NCI-H1417 (cell line): ENCODE data around the gene PCDHB16.
"Not testable (repeated sequence)": the region's sequence is repeated elsewhere in the genome, so short reads cannot be mapped to it uniquely, and the experiment has no call there.

Source experiments
- DNase-seq, 3 experiments: peaks; one replicate each; lab custom pipeline; 2025; lab: John Stamatoyannopoulos, UW

Gene PCDHB16

DNA sequence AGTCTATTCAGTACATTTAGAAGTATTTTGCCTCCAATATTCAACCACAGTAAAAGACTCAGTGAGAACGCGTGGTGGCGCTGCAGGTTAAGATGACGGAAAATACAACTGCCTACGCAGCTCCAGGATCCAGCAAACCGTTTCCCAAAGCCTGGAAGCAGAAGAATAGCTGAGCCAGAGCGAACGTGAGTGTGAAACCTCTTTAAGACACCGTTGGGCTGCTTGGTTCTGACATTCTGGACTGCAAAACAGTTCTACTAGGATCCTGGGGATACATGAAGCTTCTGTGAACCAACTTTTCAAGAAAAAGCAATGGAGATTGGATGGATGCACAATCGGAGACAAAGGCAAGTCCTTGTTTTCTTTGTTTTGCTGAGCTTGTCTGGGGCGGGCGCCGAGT, at the start of gene PCDHB16:
Gene PCDHB16 (plus strand): TSS at position 140 of the 400 bp plus-strand sequence. CDS start 173 bp downstream, at position 313.
- no peak for DNase-seq

GRCh38 chr5:141135030-141135717, 47.0 kb upstream of the PCDHB16 start, which contains the start of gene PCDHB5:
Gene PCDHB5, plus strand, starts transcription at chr5:141135206. Its CDS starts 229 bp downstream, at chr5:141135435.
- DNase-seq, result peak; percentile 36 to 87 (median 72)

DNA sequence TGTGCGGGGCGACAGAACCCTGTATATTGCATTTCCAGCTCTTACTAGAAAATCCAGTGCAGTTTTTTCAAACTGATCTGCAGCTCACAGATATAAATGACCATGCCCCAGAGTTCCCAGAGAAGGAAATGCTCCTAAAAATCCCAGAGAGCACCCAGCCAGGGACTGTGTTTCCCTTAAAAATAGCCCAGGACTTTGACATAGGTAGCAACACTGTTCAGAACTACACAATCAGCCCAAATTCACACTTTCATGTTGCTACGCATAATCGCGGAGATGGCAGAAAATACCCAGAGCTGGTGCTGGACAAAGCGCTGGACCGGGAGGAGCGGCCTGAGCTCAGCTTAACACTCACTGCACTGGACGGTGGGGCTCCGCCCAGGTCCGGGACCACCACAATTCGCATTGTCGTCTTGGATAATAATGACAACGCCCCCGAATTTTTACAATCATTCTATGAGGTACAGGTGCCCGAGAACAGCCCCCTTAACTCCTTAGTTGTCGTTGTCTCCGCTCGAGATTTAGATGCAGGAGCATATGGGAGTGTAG, 46.4 kb upstream of the PCDHB16 start:
- no peak for DNase-seq

- DNase-seq, result not testable (repeated sequence)
These were observed 44.8 kb upstream of the PCDHB16 start for GRCh38 chr5:141137346-141137745.

- DNase-seq, result no peak
These were observed 32.4 kb upstream of the PCDHB16 start, which contains the start of gene PCDHB6 for GRCh38 chr5:141149812-141150211. Gene PCDHB6, plus strand, starts transcription at chr5:141150057. Its CDS starts 201 bp downstream, at chr5:141150258.

DNA sequence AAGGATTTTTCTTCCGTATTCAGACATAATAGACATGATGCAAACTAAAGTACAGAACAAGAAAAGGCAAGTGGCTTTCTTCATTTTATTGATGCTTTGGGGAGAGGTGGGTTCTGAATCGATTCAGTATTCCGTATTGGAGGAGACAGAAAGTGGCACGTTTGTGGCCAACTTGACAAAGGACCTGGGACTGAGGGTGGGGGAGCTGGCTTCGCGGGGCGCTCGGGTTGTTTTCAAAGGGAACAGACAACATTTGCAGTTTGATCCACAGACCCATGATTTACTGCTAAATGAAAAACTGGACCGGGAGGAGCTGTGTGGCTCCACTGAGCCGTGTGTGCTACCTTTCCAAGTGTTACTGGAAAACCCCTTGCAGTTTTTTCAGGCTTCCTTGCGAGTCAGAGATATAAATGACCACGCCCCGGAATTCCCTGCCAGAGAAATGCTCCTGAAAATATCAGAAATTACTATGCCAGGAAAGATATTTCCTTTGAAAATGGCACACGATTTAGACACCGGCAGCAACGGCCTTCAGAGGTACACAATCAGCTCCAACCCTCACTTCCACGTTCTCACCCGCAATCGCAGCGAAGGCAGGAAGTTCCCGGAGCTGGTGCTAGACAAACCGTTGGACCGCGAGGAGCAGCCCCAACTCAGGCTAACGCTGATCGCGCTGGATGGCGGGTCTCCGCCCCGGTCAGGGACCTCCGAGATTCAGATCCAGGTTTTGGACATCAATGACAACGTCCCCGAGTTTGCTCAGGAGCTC, 31.8 kb upstream of the PCDHB16 start:
- DNase-seq, result no peak

- DNase-seq, result no peak
These were observed 31.2 kb upstream of the PCDHB16 start for GRCh38 chr5:141150993-141151325.

DNA sequence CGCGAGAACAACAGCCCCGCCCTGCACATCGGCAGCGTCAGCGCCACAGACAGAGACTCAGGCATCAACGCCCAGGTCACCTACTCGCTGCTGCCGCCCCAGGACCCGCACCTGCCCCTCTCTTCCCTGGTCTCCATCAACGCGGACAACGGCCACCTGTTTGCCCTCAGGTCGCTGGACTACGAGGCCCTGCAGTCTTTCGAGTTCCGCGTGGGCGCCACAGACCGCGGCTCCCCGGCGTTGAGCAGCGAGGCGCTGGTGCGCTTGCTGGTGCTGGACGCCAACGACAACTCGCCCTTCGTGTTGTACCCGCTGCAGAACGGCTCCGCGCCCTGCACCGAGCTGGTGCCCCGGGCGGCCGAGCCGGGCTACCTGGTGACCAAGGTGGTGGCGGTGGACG, 30.6 kb upstream of the PCDHB16 start:
- DNase-seq, result not testable (repeated sequence)

- not testable (repeated sequence) for DNase-seq
These were observed 30.1 kb upstream of the PCDHB16 start for GRCh38 chr5:141152096-141152495.

- peak in 1 of 3 experiments; percentile 61 for DNase-seq
These were observed 26.4 kb upstream of the PCDHB16 start for GRCh38 chr5:141155540-141156374.

DNA sequence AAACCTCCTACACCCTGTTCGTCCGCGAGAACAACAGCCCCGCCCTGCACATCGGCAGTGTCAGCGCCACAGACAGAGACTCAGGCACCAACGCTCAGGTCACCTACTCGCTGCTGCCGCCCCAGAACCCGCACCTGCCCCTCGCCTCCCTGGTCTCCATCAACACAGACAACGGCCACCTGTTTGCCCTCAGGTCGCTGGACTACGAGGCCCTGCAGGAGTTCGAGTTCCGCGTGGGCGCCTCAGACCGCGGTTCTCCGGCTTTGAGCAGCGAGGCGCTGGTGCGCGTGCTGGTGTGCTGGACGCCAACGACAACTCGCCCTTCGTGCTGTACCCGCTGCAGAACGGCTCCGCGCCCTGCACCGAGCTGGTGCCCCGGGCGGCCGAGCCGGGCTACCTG, 24.8 kb upstream of the PCDHB16 start:
- not testable (repeated sequence) for DNase-seq

GRCh38 chr5:141157901-141158300, 24.3 kb upstream of the PCDHB16 start:
- DNase-seq, result not testable (repeated sequence)

DNA sequence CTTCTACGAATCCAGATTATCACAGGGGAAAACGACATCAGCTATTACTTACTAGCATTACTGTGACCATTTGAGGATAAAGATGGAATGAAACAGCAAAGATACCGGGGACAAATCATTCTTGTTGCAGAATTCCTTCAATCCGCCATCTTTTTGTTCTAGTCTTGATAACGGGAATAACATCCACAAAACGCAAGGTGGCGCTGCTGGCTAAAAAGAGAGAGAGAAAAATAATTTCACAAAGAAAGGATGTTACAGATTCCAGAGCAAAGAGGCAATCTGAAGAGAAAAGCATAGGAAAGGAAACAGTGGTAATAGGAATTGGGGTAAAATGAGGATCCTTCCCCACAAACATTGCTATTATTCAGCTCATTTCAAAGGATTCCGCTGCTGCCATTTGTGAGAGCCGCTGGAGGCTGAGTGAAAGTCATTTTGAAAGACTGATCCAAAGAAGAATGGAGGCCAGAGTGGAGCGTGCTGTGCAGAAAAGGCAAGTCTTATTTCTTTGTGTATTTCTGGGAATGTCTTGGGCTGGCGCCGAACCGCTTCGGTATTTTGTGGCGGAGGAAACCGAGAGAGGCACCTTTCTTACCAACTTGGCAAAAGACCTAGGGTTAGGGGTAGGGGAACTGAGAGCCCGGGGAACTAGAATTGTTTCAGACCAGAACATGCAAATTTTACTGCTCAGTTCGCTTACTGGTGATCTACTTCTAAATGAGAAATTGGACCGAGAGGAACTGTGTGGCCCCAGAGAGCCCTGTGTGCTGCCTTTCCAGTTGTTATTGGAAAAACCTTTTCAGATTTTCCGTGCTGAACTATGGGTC, 9.6 kb upstream of the PCDHB16 start, which contains the start of gene PCDHB7:
Gene PCDHB7 (plus strand): TSS at position 264 of the 824 bp plus-strand sequence. CDS start 192 bp downstream, at position 456.
- DNase-seq, result peak in 1 of 3 experiments; percentile 37

- not testable (repeated sequence) for DNase-seq
These were observed 7.7 kb upstream of the PCDHB16 start for GRCh38 chr5:141174291-141175104.

DNA sequence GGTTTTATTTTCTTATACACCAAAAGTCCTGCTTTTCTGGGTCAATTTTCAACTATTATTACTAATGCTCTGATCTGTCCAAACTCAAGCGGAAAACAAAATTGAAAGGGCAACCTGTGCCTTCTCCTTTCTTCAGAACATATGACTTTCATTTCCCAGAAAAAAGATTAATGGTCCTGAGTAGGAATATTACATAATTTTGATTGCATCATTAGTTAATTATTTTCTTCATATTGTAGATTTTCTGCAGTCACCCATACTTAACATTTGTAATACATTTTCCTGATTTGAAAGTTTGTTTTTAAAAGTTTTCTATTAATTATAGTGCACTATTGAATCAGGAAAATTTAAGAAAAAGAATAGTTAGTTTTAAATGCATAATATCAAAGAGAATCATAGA, 6.3 kb upstream of the PCDHB16 start:
- DNase-seq, result no peak

- not testable (repeated sequence) for DNase-seq
These were observed 4.5 kb upstream of the PCDHB16 start, which contains the start of gene PCDHB8 for GRCh38 chr5:141177577-141178191. Gene PCDHB8, plus strand, starts transcription at chr5:141177790. Its CDS starts 245 bp downstream, at chr5:141178035.

GRCh38 chr5:141179371-141179770, 2.8 kb upstream of the PCDHB16 start:
- DNase-seq, result not testable (repeated sequence)

GRCh38 chr5:141179876-141180275, 2.3 kb upstream of the PCDHB16 start:
- not testable (repeated sequence) for DNase-seq

DNA sequence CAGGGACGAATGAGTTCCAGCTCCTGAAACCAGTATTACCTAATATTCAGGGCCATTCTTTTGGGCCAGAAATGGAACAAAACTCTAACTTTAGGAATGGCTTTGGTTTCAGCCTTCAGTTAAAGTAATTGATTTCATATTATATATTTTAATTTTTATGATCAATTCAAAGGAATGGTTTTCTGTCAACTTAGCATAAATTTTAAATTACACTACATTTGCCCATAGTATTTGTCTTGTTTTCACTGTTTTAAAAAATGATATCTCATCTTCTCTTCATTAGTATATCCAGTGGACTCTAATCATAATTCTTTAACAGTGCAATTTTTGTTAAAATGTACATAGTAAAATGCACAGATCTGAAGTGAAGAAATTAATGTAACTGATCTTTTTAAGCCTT, 1.9 kb upstream of the PCDHB16 start:
- no peak for DNase-seq
